ENCODE results near the gene PDS5A.
"Not testable (repeated sequence)": the region's sequence is repeated elsewhere in the genome, so short reads cannot be mapped to it uniquely, and the experiment has no call there.

Gene PDS5A

GRCh38 chr4:39818646-39819045 is 159.1 kb downstream of the PDS5A start:
- ChIA-PET POLR2A (interaction anchor here (0.6 kb wide), 1 partner anchor 873 kb away, joined by 3 read pairs; no protein-coding TSS in a partner anchor), CTCF (interaction anchor here (1.0 to 1.4 kb wide), 4 partner anchors 9 to 149 kb away, joined by 3 to 7 read pairs (median 3); no protein-coding TSS in a partner anchor)
- TF ChIP-seq, protein P1, sequence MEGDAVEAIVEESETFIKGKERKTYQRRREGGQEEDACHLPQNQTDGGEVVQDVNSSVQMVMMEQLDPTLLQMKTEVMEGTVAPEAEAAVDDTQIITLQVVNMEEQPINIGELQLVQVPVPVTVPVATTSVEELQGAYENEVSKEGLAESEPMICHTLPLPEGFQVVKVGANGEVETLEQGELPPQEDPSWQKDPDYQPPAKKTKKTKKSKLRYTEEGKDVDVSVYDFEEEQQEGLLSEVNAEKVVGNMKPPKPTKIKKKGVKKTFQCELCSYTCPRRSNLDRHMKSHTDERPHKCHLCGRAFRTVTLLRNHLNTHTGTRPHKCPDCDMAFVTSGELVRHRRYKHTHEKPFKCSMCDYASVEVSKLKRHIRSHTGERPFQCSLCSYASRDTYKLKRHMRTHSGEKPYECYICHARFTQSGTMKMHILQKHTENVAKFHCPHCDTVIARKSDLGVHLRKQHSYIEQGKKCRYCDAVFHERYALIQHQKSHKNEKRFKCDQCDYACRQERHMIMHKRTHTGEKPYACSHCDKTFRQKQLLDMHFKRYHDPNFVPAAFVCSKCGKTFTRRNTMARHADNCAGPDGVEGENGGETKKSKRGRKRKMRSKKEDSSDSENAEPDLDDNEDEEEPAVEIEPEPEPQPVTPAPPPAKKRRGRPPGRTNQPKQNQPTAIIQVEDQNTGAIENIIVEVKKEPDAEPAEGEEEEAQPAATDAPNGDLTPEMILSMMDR (IDR thresholded peaks at IDR 0.05; ENCODE audit: control extremely low read depth, extremely low read depth, low read depth, missing control alignments), result no peak
- DNase-seq (ENCODE audit: extremely low spot score), result no peak

- ChIA-PET CTCF (interaction anchor here (1.5 kb wide), 1 partner anchor 94 kb away, joined by 4 read pairs; no protein-coding TSS in a partner anchor), POLR2A (no interaction called here)
- TF ChIP-seq, protein P1 (IDR thresholded peaks at IDR 0.05; ENCODE audit: control extremely low read depth, extremely low read depth, low read depth, missing control alignments), result no peak
- peak; percentile 38 for DNase-seq (ENCODE audit: extremely low spot score)
Measured at GRCh38 chr4:39814403-39815185, 163.1 kb downstream of the PDS5A start.

GRCh38 chr4:39813761-39814160 is 163.9 kb downstream of the PDS5A start:
- POLR2A ChIA-PET; CTCF ChIA-PET; DNase-seq (ENCODE audit: extremely low spot score): not testable (repeated sequence)

- CTCF ChIA-PET; DNase-seq (ENCODE audit: extremely low spot score); POLR2A ChIA-PET: not testable (repeated sequence)
Measured at GRCh38 chr4:39813033-39813432, 164.7 kb downstream of the PDS5A start.

DNA sequence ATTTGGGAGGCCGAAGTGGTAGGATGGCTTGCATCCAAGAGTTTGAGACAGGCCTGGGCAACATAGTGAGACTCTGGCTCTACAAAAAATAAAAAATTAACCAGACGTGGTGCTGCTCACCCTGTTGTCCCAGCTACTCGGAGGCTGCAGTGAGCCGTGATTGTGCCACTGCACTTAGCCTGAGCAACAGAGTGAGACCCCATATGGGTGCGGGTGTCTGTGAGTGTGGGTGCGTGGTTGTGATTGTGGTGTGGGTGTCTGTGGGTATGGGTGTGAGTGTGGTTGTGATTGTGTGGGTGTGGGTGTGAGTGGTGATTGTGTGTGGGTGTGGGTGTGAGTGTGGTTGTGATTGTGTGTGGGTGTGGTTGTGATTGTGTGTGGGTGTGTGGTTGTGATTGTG is 165.2 kb downstream of the PDS5A start:
- POLR2A ChIA-PET, result interaction anchor here (0.5 kb wide), 1 partner anchor 64 kb away, joined by 3 read pairs; no protein-coding TSS in a partner anchor
- TF ChIP-seq, protein P1 (IDR thresholded peaks at IDR 0.05; ENCODE audit: control extremely low read depth, extremely low read depth, low read depth, missing control alignments), result no peak
- DNase-seq (ENCODE audit: extremely low spot score), result no peak
- CTCF ChIA-PET, result interaction anchor here (0.9 to 1.2 kb wide), 2 partner anchors 10 to 343 kb away, joined by 3 read pairs; no protein-coding TSS in a partner anchor

- ChIA-PET POLR2A (no interaction called here), CTCF (interaction anchor here (1.1 kb wide), 1 partner anchor 10 kb away, joined by 3 read pairs; no protein-coding TSS in a partner anchor)
- no peak for DNase-seq (ENCODE audit: extremely low spot score)
- TF ChIP-seq, protein P1 (IDR thresholded peaks at IDR 0.05; ENCODE audit: control extremely low read depth, extremely low read depth, low read depth, missing control alignments), result no peak
Measured at GRCh38 chr4:39808231-39808749, 169.4 kb downstream of the PDS5A start.

- ChIA-PET POLR2A (no interaction called here), CTCF (interaction anchor here (1.0 kb wide), 1 partner anchor 10 kb away, joined by 3 read pairs; no protein-coding TSS in a partner anchor)
- DNase-seq (ENCODE audit: extremely low spot score), result no peak
- TF ChIP-seq, protein P1 (IDR thresholded peaks at IDR 0.05; ENCODE audit: control extremely low read depth, extremely low read depth, low read depth, missing control alignments), result no peak
Measured at GRCh38 chr4:39802005-39802404, 175.7 kb downstream of the PDS5A start.

DNA sequence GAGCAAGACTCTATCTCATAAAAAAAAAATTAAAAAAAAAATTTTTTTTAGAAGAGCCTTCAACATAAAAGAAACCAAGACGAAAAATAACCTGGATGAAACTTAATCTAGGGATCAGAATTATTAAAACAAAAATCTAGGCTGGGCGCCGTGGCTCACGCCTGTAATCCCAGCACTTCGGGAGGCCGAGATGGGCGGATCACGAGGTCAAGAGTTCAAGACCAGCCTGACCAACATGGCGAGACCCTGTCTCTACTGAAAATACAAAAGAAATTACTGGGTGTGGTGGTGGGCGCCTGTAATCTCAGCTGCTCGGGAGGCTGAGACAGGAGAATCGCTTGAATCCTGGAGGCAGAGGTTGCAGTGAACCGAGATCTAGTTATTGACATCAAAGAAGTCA is 184.7 kb downstream of the PDS5A start:
- POLR2A ChIA-PET; DNase-seq (ENCODE audit: extremely low spot score): not testable (repeated sequence)
- CTCF ChIA-PET, result interaction anchor here (1.6 kb wide), 1 partner anchor 13 kb away, joined by 3 read pairs; no protein-coding TSS in a partner anchor
